Retina (tissue), 1 donor: ENCODE data around the gene PTPRB.
"Not testable (repeated sequence)": the region's sequence is repeated elsewhere in the genome, so short reads cannot be mapped to it uniquely, and the experiment has no call there.

Experiments used
- DNase-seq: peaks from one replicate; pipeline ENCODE4 v3.0.0-alpha.2; 2016

PTPRB gene

GRCh38 chr12:70535896-70536374, 101.3 kb downstream of the PTPRB start:
- no peak for DNase-seq

- DNase-seq = no peak
Measured at GRCh38 chr12:70534466-70534865, 102.8 kb downstream of the PTPRB start.

GRCh38 chr12:70529647-70530046, 107.6 kb downstream of the PTPRB start:
- no peak for DNase-seq

GRCh38 chr12:70520847-70521246, 116.4 kb downstream of the PTPRB start:
- DNase-seq = no peak

GRCh38 chr12:70513426-70513825, 123.8 kb downstream of the PTPRB start:
- no peak for DNase-seq

- no peak for DNase-seq
Measured at GRCh38 chr12:70508178-70508577, 129.1 kb downstream of the PTPRB start.

GRCh38 chr12:70507442-70507841, 129.8 kb downstream of the PTPRB start:
- no peak for DNase-seq

- DNase-seq = no peak
Measured at GRCh38 chr12:70497508-70497907, 139.7 kb downstream of the PTPRB start.

GRCh38 chr12:70492904-70493303, 144.3 kb downstream of the PTPRB start:
- DNase-seq = not testable (repeated sequence)

GRCh38 chr12:70490928-70491327, 146.3 kb downstream of the PTPRB start:
- not testable (repeated sequence) for DNase-seq

- no peak for DNase-seq
Measured at GRCh38 chr12:70487440-70487839, 149.8 kb downstream of the PTPRB start.

- DNase-seq = no peak
Measured at GRCh38 chr12:70486588-70486987, 150.6 kb downstream of the PTPRB start.

GRCh38 chr12:70485704-70486103, 151.5 kb downstream of the PTPRB start:
- DNase-seq = no peak

- no peak for DNase-seq
Measured at GRCh38 chr12:70484464-70484863, 152.8 kb downstream of the PTPRB start.

- no peak for DNase-seq
Measured at GRCh38 chr12:70482764-70483163, 154.5 kb downstream of the PTPRB start.

GRCh38 chr12:70469221-70469820, 167.9 kb downstream of the PTPRB start:
- no peak for DNase-seq

GRCh38 chr12:70468741-70469140, 168.5 kb downstream of the PTPRB start:
- DNase-seq = no peak

GRCh38 chr12:70467918-70468733, 169.1 kb downstream of the PTPRB start:
- no peak for DNase-seq

- DNase-seq = no peak
Measured at GRCh38 chr12:70467476-70467875, 169.8 kb downstream of the PTPRB start.

- DNase-seq = no peak
Measured at GRCh38 chr12:70466753-70467152, 170.5 kb downstream of the PTPRB start.
